Fibroblast of skin of back (primary cell): ENCODE results near the gene MET.
A peak's percentile ranks its signal among the peaks of the same experiment; 100 is the strongest.
"Not testable (repeated sequence)": the region's sequence is repeated elsewhere in the genome, so short reads cannot be mapped to it uniquely, and the experiment has no call there.

Source experiments
- DNase-seq: peaks from one replicate; pipeline ENCODE4 v3.0.0-alpha.2; 2013

Gene MET

GRCh38 chr7:116728413-116728812 is 56.4 kb downstream of the MET start:
- DNase-seq = no peak

- DNase-seq = no peak
Measured at GRCh38 chr7:116730097-116731022, 58.4 kb downstream of the MET start.

- no peak for DNase-seq
Measured at GRCh38 chr7:116731023-116731395, 59.0 kb downstream of the MET start.

- no peak for DNase-seq
Measured at GRCh38 chr7:116731445-116732335, 59.7 kb downstream of the MET start.

GRCh38 chr7:116732788-116733694 is 61.0 kb downstream of the MET start:
- DNase-seq = no peak

- no peak for DNase-seq
Measured at GRCh38 chr7:116733924-116734580, 62.1 kb downstream of the MET start.

GRCh38 chr7:116734710-116735109 is 62.7 kb downstream of the MET start:
- DNase-seq = no peak

GRCh38 chr7:116736927-116737715 is 65.1 kb downstream of the MET start:
- DNase-seq = no peak

- no peak for DNase-seq
Measured at GRCh38 chr7:116738378-116738777, 66.4 kb downstream of the MET start.

GRCh38 chr7:116739307-116739706 is 67.3 kb downstream of the MET start:
- DNase-seq = no peak

- DNase-seq = no peak
Measured at GRCh38 chr7:116740231-116740630, 68.2 kb downstream of the MET start.

- DNase-seq = no peak
Measured at GRCh38 chr7:116740755-116741462, 68.9 kb downstream of the MET start.

- peak; percentile 37 for DNase-seq
Measured at GRCh38 chr7:116741625-116742316, 69.8 kb downstream of the MET start.

GRCh38 chr7:116742641-116743040 is 70.6 kb downstream of the MET start:
- no peak for DNase-seq

GRCh38 chr7:116743835-116744234 is 71.8 kb downstream of the MET start:
- DNase-seq = not testable (repeated sequence)

- not testable (repeated sequence) for DNase-seq
Measured at GRCh38 chr7:116746388-116746787, 74.4 kb downstream of the MET start.

GRCh38 chr7:116751070-116751469 is 79.1 kb downstream of the MET start:
- DNase-seq = not testable (repeated sequence)

GRCh38 chr7:116752305-116753074 is 80.5 kb downstream of the MET start:
- no peak for DNase-seq

- no peak for DNase-seq
Measured at GRCh38 chr7:116753130-116753529, 81.1 kb downstream of the MET start.
